HCT116 (cell line): Measurements from ENCODE around the gene SPTBN1. TPM values are rescaled to one million over a fixed set of nuclear protein-coding genes. Genes with fewer than 3 reads are reported as not detected.

Source experiments
- ATAC-seq: fragments of 200-7000 bp; cut with Tn5 transposase; 2 replicates; pipeline ENCODE4 v1.9.1; 2020; ENCODE audit warnings: mild to moderate bottlenecking, moderate library complexity
- BruUV-seq: library from RNA; stranded (reverse); fragments of 400-500 nt; replicated peaks from 2 replicates; lab custom pipeline; 2021; lab: Mats Ljungman, UMichigan
- CTCF ChIA-PET: fragments of 300-600 bp; sonication (Branson Sonifier 250); formaldehyde crosslinking; loops from one replicate; lab custom pipeline; 2021; ENCODE audit warnings: antibody characterized with exemption; lab: Charles Lee
- POLR2A ChIA-PET: fragments of 300-600, 350-600 bp; sonication (Branson Sonifier 250); formaldehyde crosslinking; loops from one replicate; lab custom pipeline; 2021; ENCODE audit warnings: antibody characterized with exemption; lab: Charles Lee
- RAD21 ChIA-PET, 2 experiments: fragments of 300-600 bp; sonication (Branson Sonifier 250); formaldehyde crosslinking; loops; one replicate each; lab custom pipeline; 2023; ENCODE audit warnings: low total read pairs in 2 of 2; ENCODE audit not compliant: uncharacterized antibody in 2 of 2, unreplicated experiment in 2 of 2, low non-redundant PET in 1 of 2; lab: Charles Lee
- DNase-seq: peaks from one replicate; pipeline ENCODE4 v3.0.0-alpha.2; 2010; ENCODE audit warnings: low read depth, low spot score
- H2AFZ ChIP-seq: fragments of 200-600 bp; shearing (Covaris generic), sonication (generic); 2 replicates; pipeline ENCODE4 v1.6.1; 2017; ENCODE audit warnings: low read depth, mixed run types, mixed read lengths, antibody characterized with exemption, low read length; ENCODE audit not compliant: poor library complexity, severe bottlenecking
- H3K27ac ChIP-seq: 2 replicates; pipeline ENCODE4 v1.5.1; 2012; ENCODE audit warnings: low read depth, low read length
- H3K27me3 ChIP-seq: fragments of 200-600 bp; sonication (generic); 2 replicates; pipeline ENCODE4 v1.6.1; 2016; ENCODE audit warnings: mixed run types, low read length, mixed read lengths; ENCODE audit not compliant: insufficient read depth
- H3K36me3 ChIP-seq, 2 experiments: fragments of 200-500 bp in 1 of 2; fragments of 200-600 bp in 1 of 2; sonication (Bioruptor generic) in 1 of 2; sonication (generic) in 1 of 2; 2 replicates each; pipeline versions ENCODE4 v1.5.1 to v1.6.1; 2014 to 2016; ENCODE audit warnings: low read length in 2 of 2, inconsistent platforms in 1 of 2, mixed read lengths in 1 of 2, mixed run types in 1 of 2; ENCODE audit not compliant: insufficient read depth in 2 of 2, control insufficient read depth in 1 of 2
- H3K4me1 ChIP-seq, 2 experiments: fragments of 200-600 bp in 1 of 2; sonication (generic) in 1 of 2; 2 replicates each; pipeline versions ENCODE4 v1.5.1 to v1.6.1; 2012 to 2017; ENCODE audit warnings: low read length in 2 of 2, inconsistent platforms in 1 of 2, mild to moderate bottlenecking in 1 of 2, mixed read lengths in 1 of 2, mixed run types in 1 of 2, moderate library complexity in 1 of 2; ENCODE audit not compliant: insufficient read depth in 2 of 2, control insufficient read depth in 1 of 2
- H3K4me2 ChIP-seq: fragments of 200-600 bp; sonication (generic); 2 replicates; pipeline ENCODE4 v1.6.1; 2017; ENCODE audit warnings: mixed run types, low read length, mixed read lengths
- H3K4me3 ChIP-seq, 2 experiments: fragments of 200-600 bp in 1 of 2; sonication (generic) in 1 of 2; replicated peaks in 1 of 2; 2 replicates each; pipeline ENCODE4 v1.5.1; 2011 to 2016; ENCODE audit warnings: low read length in 2 of 2, control low read depth in 1 of 2, low read depth in 1 of 2, mild to moderate bottlenecking in 1 of 2, mixed read lengths in 1 of 2, mixed run types in 1 of 2
- H3K79me2 ChIP-seq: fragments of 200-600 bp; sonication (generic); 2 replicates; pipeline ENCODE4 v1.6.1; 2017; ENCODE audit warnings: mild to moderate bottlenecking, mixed run types, low read length, moderate library complexity, mixed read lengths; ENCODE audit not compliant: insufficient read depth
- H3K9ac ChIP-seq: fragments of 200-600 bp; sonication (generic); 2 replicates; pipeline ENCODE4 v1.6.1; 2016; ENCODE audit warnings: low read length, mixed read lengths
- H3K9me2 ChIP-seq: fragments of 200-600 bp; sonication (generic), shearing (Covaris generic); 2 replicates; pipeline ENCODE4 v1.6.1; 2017; ENCODE audit warnings: mixed run types, mild to moderate bottlenecking, moderate library complexity; ENCODE audit not compliant: insufficient read depth
- H3K9me3 ChIP-seq, 2 experiments: fragments of 200-500 bp in 1 of 2; fragments of 200-600 bp in 1 of 2; sonication (Bioruptor generic) in 1 of 2; sonication (generic) in 1 of 2; 2 replicates each; pipeline ENCODE4 v1.6.1; 2014 to 2017; ENCODE audit warnings: low read length in 2 of 2, mixed read lengths in 2 of 2, inconsistent platforms in 1 of 2, low read depth in 1 of 2, mild to moderate bottlenecking in 1 of 2, mixed run types in 1 of 2, moderate library complexity in 1 of 2; ENCODE audit not compliant: control insufficient read depth in 1 of 2, insufficient read depth in 1 of 2
- H4K20me1 ChIP-seq: fragments of 200-600 bp; sonication (generic), shearing (Covaris generic); 2 replicates; pipeline ENCODE4 v1.6.1; 2017; ENCODE audit warnings: mixed run types, mild to moderate bottlenecking, moderate library complexity; ENCODE audit not compliant: insufficient read depth
- EZH2phosphoT487 ChIP-seq: fragments of 200-600 bp; IDR thresholded peaks from 2 replicates; pipeline ENCODE4 v1.6.1; 2018; ENCODE audit warnings: antibody characterized with exemption, borderline replicate concordance
- JUND ChIP-seq: IDR thresholded peaks from 2 replicates; pipeline ENCODE4 v1.6.1; 2012
- POLR2A ChIP-seq: IDR thresholded peaks from 2 replicates; pipeline ENCODE4 v1.7.0; 2011; ENCODE audit warnings: borderline replicate concordance; ENCODE audit not compliant: insufficient read depth, insufficient read length; ENCODE audit errors: extremely low read depth
- TCF7L2 ChIP-seq: IDR thresholded peaks from 2 replicates; pipeline ENCODE4 v1.7.0; 2011; ENCODE audit warnings: borderline replicate concordance, inconsistent platforms; ENCODE audit not compliant: insufficient read depth, insufficient read length; ENCODE audit errors: extremely low read depth
- YY1 ChIP-seq: IDR thresholded peaks from 2 replicates; pipeline ENCODE4 v1.6.1; 2011; ENCODE audit warnings: low read length, low read depth, moderate library complexity, mild to moderate bottlenecking; ENCODE audit not compliant: insufficient replicate concordance; ENCODE audit errors: extremely low read depth
- intact Hi-C: fragments of 100-400 bp; cut with micrococcal nuclease; formaldehyde crosslinking; loops from 2 replicates; pipeline ENCODE4 v1.10.0; 2022
- total RNA-seq: library from RNA; stranded (reverse); gene quantifications from one replicate; pipeline ENCODE4 v1.2.1, GENCODE V29; 2021; ENCODE audit not compliant: unreplicated experiment
- TF ChIP-seq, protein P1 (sequence below): IDR thresholded peaks from 2 replicates; pipeline ENCODE4 v1.6.1; 2011; ENCODE audit warnings: mild to moderate bottlenecking, low read length, moderate library complexity; ENCODE audit not compliant: insufficient replicate concordance; ENCODE audit errors: extremely low read depth
- TF ChIP-seq, protein P2 (sequence below), 3 experiments: fragments of 200-600 bp in 1 of 3; sonication (generic) in 1 of 3; IDR thresholded peaks in 2 of 3; conservative IDR thresholded peaks in 1 of 3; 2 replicates each; pipeline ENCODE4 v1.5.1; 2012 to 2017; ENCODE audit warnings: low read depth in 2 of 3, low read length in 2 of 3, antibody characterized with exemption in 1 of 3, borderline replicate concordance in 1 of 3, control low read depth in 1 of 3, mild to moderate bottlenecking in 1 of 3, mixed read lengths in 1 of 3, mixed run types in 1 of 3, moderate library complexity in 1 of 3; ENCODE audit not compliant: insufficient read depth in 1 of 3

The SPTBN1 gene
- total RNA-seq, 1 experiment from 2014 or later: 84.4 TPM

DNA sequence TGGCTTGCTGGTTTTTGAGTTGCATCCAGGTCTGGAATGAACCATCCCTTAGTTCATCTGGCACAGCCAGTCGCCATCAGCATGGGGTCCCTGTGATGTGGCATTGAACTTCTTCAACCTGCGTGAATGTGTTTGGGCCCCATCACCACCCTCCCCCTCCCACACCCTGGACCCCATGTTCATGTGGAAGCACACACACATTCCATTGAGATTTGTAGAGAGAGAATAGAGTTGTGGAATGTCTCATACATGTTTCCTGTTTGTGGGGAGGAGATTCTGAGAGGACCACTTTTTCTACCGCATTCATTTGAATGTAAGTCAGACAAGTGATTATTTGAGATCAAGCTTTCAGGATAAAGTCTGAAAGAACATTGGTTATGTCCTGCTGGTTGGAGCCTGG, 149.7 kb downstream of the SPTBN1 start:
- Histone ChIP-seq H3K79me2 (peaks cover 89% of the 10 kb centered on the region), H3K4me3 (no peak overlapping the region), H3K9ac (no peak overlapping the region), H3K4me2 (no peak overlapping the region), H4K20me1 (no peaks in the 10 kb centered on the region)
- RAD21 ChIA-PET: no interaction called here
- intact Hi-C loops: no loop called here
- CTCF ChIA-PET: no interaction called here
- TF ChIP-seq EZH2phosphoT487 (no peak), POLR2A (no peak), YY1 (no peak), TCF7L2 (no peak), JUND (no peak)
- TF ChIP-seq, protein P1, sequence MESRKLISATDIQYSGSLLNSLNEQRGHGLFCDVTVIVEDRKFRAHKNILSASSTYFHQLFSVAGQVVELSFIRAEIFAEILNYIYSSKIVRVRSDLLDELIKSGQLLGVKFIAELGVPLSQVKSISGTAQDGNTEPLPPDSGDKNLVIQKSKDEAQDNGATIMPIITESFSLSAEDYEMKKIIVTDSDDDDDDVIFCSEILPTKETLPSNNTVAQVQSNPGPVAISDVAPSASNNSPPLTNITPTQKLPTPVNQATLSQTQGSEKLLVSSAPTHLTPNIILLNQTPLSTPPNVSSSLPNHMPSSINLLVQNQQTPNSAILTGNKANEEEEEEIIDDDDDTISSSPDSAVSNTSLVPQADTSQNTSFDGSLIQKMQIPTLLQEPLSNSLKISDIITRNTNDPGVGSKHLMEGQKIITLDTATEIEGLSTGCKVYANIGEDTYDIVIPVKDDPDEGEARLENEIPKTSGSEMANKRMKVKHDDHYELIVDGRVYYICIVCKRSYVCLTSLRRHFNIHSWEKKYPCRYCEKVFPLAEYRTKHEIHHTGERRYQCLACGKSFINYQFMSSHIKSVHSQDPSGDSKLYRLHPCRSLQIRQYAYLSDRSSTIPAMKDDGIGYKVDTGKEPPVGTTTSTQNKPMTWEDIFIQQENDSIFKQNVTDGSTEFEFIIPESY: no peak
- TF ChIP-seq, protein P2, sequence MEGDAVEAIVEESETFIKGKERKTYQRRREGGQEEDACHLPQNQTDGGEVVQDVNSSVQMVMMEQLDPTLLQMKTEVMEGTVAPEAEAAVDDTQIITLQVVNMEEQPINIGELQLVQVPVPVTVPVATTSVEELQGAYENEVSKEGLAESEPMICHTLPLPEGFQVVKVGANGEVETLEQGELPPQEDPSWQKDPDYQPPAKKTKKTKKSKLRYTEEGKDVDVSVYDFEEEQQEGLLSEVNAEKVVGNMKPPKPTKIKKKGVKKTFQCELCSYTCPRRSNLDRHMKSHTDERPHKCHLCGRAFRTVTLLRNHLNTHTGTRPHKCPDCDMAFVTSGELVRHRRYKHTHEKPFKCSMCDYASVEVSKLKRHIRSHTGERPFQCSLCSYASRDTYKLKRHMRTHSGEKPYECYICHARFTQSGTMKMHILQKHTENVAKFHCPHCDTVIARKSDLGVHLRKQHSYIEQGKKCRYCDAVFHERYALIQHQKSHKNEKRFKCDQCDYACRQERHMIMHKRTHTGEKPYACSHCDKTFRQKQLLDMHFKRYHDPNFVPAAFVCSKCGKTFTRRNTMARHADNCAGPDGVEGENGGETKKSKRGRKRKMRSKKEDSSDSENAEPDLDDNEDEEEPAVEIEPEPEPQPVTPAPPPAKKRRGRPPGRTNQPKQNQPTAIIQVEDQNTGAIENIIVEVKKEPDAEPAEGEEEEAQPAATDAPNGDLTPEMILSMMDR (IDR thresholded peaks at IDR 0.05 in 2 of 3, conservative IDR thresholded peaks at IDR 0.05 in 1 of 3; ENCODE audit: borderline replicate concordance in 1 of 3, insufficient read depth in 1 of 3, low read depth in 2 of 3, low read length in 2 of 3): no peak
- TF ChIP-seq, all 23 proteins: peak for 0
- no peaks in the 10 kb centered on the region for H3K9me2 ChIP-seq
- H3K4me1 ChIP-seq: no peaks in the 10 kb centered on the region
- H3K27ac ChIP-seq: no peak overlapping the region
- BruUV-seq: no TSS peak
- H3K36me3 ChIP-seq: no peaks in the 10 kb centered on the region
- ATAC-seq (no peak), DNase-seq (no peak)
- H2AFZ ChIP-seq: no peak overlapping the region
- no peaks in the 10 kb centered on the region for H3K27me3 ChIP-seq
- no peaks in the 10 kb centered on the region for H3K9me3 ChIP-seq
- POLR2A ChIA-PET: no interaction called here
